HG03066 (cell line): Measurements from ENCODE around the gene HMGN3.
"Not testable (repeated sequence)": the region's sequence is repeated elsewhere in the genome, so short reads cannot be mapped to it uniquely, and the experiment has no call there.

ENCODE experiments used
- ATAC-seq: cut with Tn5 transposase; IDR thresholded peaks from one replicate; pipeline ENCODE4 v1.9.1; 2021; ENCODE audit warnings: low read depth; ENCODE audit not compliant: unreplicated experiment

The HMGN3 gene

GRCh38 chr6:79234150-79235022 lies at the start of gene HMGN3:
TSS of gene HMGN3 (minus strand) at chr6:79234682.
- ATAC-seq, result peak; percentile 86

GRCh38 chr6:79280756-79281155 lies 46.3 kb upstream of the HMGN3 start:
- no peak for ATAC-seq

- no peak for ATAC-seq
Measured at GRCh38 chr6:79277109-79277508, 42.6 kb upstream of the HMGN3 start.

GRCh38 chr6:79269877-79270276 lies 35.4 kb upstream of the HMGN3 start:
- no peak for ATAC-seq

- no peak for ATAC-seq
Measured at GRCh38 chr6:79267128-79267527, 32.6 kb upstream of the HMGN3 start.

GRCh38 chr6:79266051-79266450 lies 31.6 kb upstream of the HMGN3 start:
- ATAC-seq, result no peak

GRCh38 chr6:79263359-79263758 lies 28.9 kb upstream of the HMGN3 start:
- ATAC-seq, result no peak

GRCh38 chr6:79261666-79262065 lies 27.2 kb upstream of the HMGN3 start:
- no peak for ATAC-seq

GRCh38 chr6:79260772-79261171 lies 26.3 kb upstream of the HMGN3 start:
- ATAC-seq, result no peak

GRCh38 chr6:79257381-79258205 lies 23.1 kb upstream of the HMGN3 start:
- no peak for ATAC-seq

- not testable (repeated sequence) for ATAC-seq
Measured at GRCh38 chr6:79256770-79257169, 22.3 kb upstream of the HMGN3 start.

- not testable (repeated sequence) for ATAC-seq
Measured at GRCh38 chr6:79255086-79255485, 20.6 kb upstream of the HMGN3 start.

GRCh38 chr6:79250559-79250958 lies 16.1 kb upstream of the HMGN3 start:
- no peak for ATAC-seq

- ATAC-seq, result peak; percentile 56
Measured at GRCh38 chr6:79250107-79250514, 15.6 kb upstream of the HMGN3 start.

GRCh38 chr6:79249136-79249535 lies 14.7 kb upstream of the HMGN3 start:
- no peak for ATAC-seq

GRCh38 chr6:79246891-79247290 lies 12.4 kb upstream of the HMGN3 start:
- peak; percentile 87 for ATAC-seq

- ATAC-seq, result no peak
Measured at GRCh38 chr6:79241228-79241627, 6.7 kb upstream of the HMGN3 start.

- ATAC-seq, result no peak
Measured at GRCh38 chr6:79240509-79240908, 6.0 kb upstream of the HMGN3 start.

GRCh38 chr6:79239536-79240168 lies 5.2 kb upstream of the HMGN3 start:
- peak; percentile 67 for ATAC-seq

- ATAC-seq, result no peak
Measured at GRCh38 chr6:79238919-79239318, 4.4 kb upstream of the HMGN3 start.

- no peak for ATAC-seq
Measured at GRCh38 chr6:79236711-79237110, 2.2 kb upstream of the HMGN3 start.
